DOHH2 (cell line): ENCODE measurements around the gene P2RY6.

Source experiments
- H3F3A ChIP-seq: fragments of 200-600 bp; sonication (generic), shearing (Covaris generic); 2 replicates; pipeline ENCODE4 v1.6.0; 2016; ENCODE audit warnings: antibody characterized with exemption, mild to moderate bottlenecking; ENCODE audit not compliant: control insufficient read depth, insufficient read depth
- H3K27ac ChIP-seq: fragments of 200-600 bp; sonication (generic); 2 replicates; pipeline ENCODE4 v1.5.1; 2014; ENCODE audit warnings: low read depth, mild to moderate bottlenecking, low read length, moderate library complexity
- H3K27me3 ChIP-seq: fragments of 200-600 bp; sonication (generic); 2 replicates; pipeline ENCODE4 v1.6.1; 2014; ENCODE audit warnings: mild to moderate bottlenecking, low read length, mixed read lengths; ENCODE audit not compliant: control insufficient read depth
- H3K36me3 ChIP-seq: fragments of 200-600 bp; sonication (generic); 2 replicates; pipeline ENCODE4 v1.6.1; 2014; ENCODE audit warnings: mild to moderate bottlenecking, low read length, moderate library complexity, mixed read lengths; ENCODE audit not compliant: control insufficient read depth
- H3K4me1 ChIP-seq: fragments of 200-600 bp; sonication (generic); 2 replicates; pipeline ENCODE4 v1.6.1; 2014; ENCODE audit warnings: mild to moderate bottlenecking, low read length, mixed read lengths; ENCODE audit not compliant: control insufficient read depth
- H3K4me2 ChIP-seq: fragments of 200-600 bp; sonication (generic); 2 replicates; pipeline ENCODE4 v1.6.0; 2014; ENCODE audit warnings: mild to moderate bottlenecking, low read length, moderate library complexity
- H3K4me3 ChIP-seq: fragments of 200-600 bp; sonication (generic); 2 replicates; pipeline ENCODE4 v1.5.1; 2014; ENCODE audit warnings: mild to moderate bottlenecking, low read length, mixed read lengths
- H3K79me2 ChIP-seq: fragments of 200-600 bp; sonication (generic); 2 replicates; pipeline ENCODE4 v1.6.1; 2014; ENCODE audit warnings: mild to moderate bottlenecking, low read length, mixed read lengths; ENCODE audit not compliant: control insufficient read depth
- H3K9me2 ChIP-seq: fragments of 200-600 bp; sonication (generic); replicated peaks from 2 replicates; pipeline ENCODE4 v1.6.1; 2014; ENCODE audit warnings: mild to moderate bottlenecking, low read length, mixed read lengths; ENCODE audit not compliant: control insufficient read depth
- H3K9me3 ChIP-seq: fragments of 200-600 bp; sonication (generic); 2 replicates; pipeline ENCODE4 v1.6.1; 2014; ENCODE audit warnings: antibody characterized with exemption, low read length, mixed read lengths; ENCODE audit not compliant: control insufficient read depth, insufficient read depth
- H4K20me1 ChIP-seq: fragments of 200-600 bp; sonication (generic); 2 replicates; pipeline ENCODE4 v1.6.0; 2014; ENCODE audit warnings: low read depth, mild to moderate bottlenecking, antibody characterized with exemption, low read length, moderate library complexity; ENCODE audit not compliant: control insufficient read depth, insufficient read depth
- CTCF ChIP-seq: fragments of 200-600 bp; sonication (generic); IDR thresholded peaks from one replicate; pipeline ENCODE4 v1.5.1; 2014; ENCODE audit warnings: antibody characterized with exemption, mild to moderate bottlenecking, low read depth, low read length; ENCODE audit not compliant: poor library complexity, severe bottlenecking
- EZH2phosphoT487 ChIP-seq: fragments of 200-600 bp; sonication (generic); IDR thresholded peaks from 2 replicates; pipeline ENCODE4 v1.6.1; 2017; ENCODE audit warnings: borderline replicate concordance, mild to moderate bottlenecking, antibody characterized with exemption, low read length, moderate library complexity, mixed read lengths

The P2RY6 gene

DNA sequence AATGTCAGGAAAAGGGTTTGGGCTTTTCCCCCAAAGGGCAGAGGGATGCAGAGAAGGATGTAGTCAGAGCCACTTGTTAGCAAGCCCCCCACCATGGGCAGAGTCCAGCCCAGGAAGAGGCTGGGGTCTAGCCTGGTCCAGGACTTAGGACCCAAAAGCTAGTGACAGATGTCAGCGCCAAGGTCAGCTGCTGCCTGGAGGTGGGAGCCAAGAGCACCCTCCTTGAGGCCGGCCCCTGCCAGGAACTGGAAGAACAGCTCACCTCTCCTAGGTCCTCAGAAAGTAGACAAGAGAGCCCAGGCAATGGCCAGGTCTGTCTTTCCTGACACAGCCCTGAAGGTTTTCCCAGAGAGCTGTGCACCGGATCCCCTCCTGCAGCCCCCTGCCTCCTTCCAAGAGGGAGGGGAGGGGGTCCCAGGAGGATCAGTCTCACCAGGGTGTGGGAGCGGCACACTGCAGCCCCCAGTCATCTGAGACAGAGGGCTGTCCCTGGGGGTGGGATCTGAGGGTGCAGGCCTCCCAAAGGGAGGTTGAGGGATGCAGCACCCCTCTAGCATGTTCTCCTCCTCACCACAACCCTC is 21.3 kb downstream of the P2RY6 start:
- no peak overlapping the region for H3K4me3 ChIP-seq

GRCh38 chr11:73294604-73295003 is 22.5 kb downstream of the P2RY6 start:
- Histone ChIP-seq H3F3A (no peaks in the 10 kb centered on the region), H3K4me1 (peaks cover 2% of the 10 kb centered on the region), H3K79me2 (no peaks in the 10 kb centered on the region), H3K4me3 (no peak overlapping the region), H3K36me3 (no peaks in the 10 kb centered on the region), H3K9me2 (no peaks in the 10 kb centered on the region), H3K27me3 (0 out of 2 replicates have a peak, but pooled peaks cover 6% of the 10 kb centered on the region), H3K27ac (no peak overlapping the region), H3K9me3 (no peaks in the 10 kb centered on the region), H4K20me1 (no peaks in the 10 kb centered on the region), H3K4me2 (no peak overlapping the region)
- no peak for TF ChIP-seq CTCF
- TF ChIP-seq EZH2phosphoT487, result no peak

More for the DNA sequence above, 21.3 kb downstream of the P2RY6 start:
- Histone ChIP-seq H3K9me3 (no peaks in the 10 kb centered on the region), H3K79me2 (no peaks in the 10 kb centered on the region), H3K9me2 (no peaks in the 10 kb centered on the region), H3K36me3 (no peaks in the 10 kb centered on the region), H3K4me1 (peaks cover 14% of the 10 kb centered on the region), H4K20me1 (no peaks in the 10 kb centered on the region), H3K27ac (no peak overlapping the region), H3K4me2 (no peak overlapping the region), H3F3A (no peaks in the 10 kb centered on the region), H3K27me3 (0 out of 2 replicates have a peak, but pooled peaks cover 6% of the 10 kb centered on the region)
- TF ChIP-seq EZH2phosphoT487, result no peak
- no peak for TF ChIP-seq CTCF

GRCh38 chr11:73295241-73295995 is 23.3 kb downstream of the P2RY6 start:
- TF ChIP-seq CTCF, result peak; percentile 98
- TF ChIP-seq EZH2phosphoT487, result no peak
- H3K4me2 ChIP-seq, result no peak overlapping the region

More at GRCh38 chr11:73295241-73295995, 23.3 kb downstream of the P2RY6 start:
- no peak overlapping the region for H3K4me3 ChIP-seq
- no peaks in the 10 kb centered on the region for H4K20me1 ChIP-seq
- no peaks in the 10 kb centered on the region for H3F3A ChIP-seq
- H3K9me2 ChIP-seq, result no peaks in the 10 kb centered on the region
- H3K9me3 ChIP-seq, result no peaks in the 10 kb centered on the region
- H3K36me3 ChIP-seq, result no peaks in the 10 kb centered on the region
- no peak overlapping the region for H3K27ac ChIP-seq
- no peaks in the 10 kb centered on the region for H3K4me1 ChIP-seq
- no peaks in the 10 kb centered on the region for H3K79me2 ChIP-seq
- H3K27me3 ChIP-seq, result 0 out of 2 replicates have a peak, but pooled peaks cover 6% of the 10 kb centered on the region
